Measurements from ENCODE around the gene CAPN14.
"Not testable (repeated sequence)": the region's sequence is repeated elsewhere in the genome, so short reads cannot be mapped to it uniquely, and the experiment has no call there.

CAPN14 gene

GRCh38 chr2:31188131-31188530, 29.2 kb downstream of the CAPN14 start:
- TF ChIP-seq, protein P1, sequence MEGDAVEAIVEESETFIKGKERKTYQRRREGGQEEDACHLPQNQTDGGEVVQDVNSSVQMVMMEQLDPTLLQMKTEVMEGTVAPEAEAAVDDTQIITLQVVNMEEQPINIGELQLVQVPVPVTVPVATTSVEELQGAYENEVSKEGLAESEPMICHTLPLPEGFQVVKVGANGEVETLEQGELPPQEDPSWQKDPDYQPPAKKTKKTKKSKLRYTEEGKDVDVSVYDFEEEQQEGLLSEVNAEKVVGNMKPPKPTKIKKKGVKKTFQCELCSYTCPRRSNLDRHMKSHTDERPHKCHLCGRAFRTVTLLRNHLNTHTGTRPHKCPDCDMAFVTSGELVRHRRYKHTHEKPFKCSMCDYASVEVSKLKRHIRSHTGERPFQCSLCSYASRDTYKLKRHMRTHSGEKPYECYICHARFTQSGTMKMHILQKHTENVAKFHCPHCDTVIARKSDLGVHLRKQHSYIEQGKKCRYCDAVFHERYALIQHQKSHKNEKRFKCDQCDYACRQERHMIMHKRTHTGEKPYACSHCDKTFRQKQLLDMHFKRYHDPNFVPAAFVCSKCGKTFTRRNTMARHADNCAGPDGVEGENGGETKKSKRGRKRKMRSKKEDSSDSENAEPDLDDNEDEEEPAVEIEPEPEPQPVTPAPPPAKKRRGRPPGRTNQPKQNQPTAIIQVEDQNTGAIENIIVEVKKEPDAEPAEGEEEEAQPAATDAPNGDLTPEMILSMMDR (IDR thresholded peaks at IDR 0.05; ENCODE audit: low read depth, low read length, missing control alignments): no peak
- in situ Hi-C loops (cut with HindIII; ENCODE audit: low pct_ligation_motif_present, low sequenced_read_pairs): no loop called here
- H3K36me3 ChIP-seq (replicated peaks): no peaks in the 10 kb centered on the region
- H3K27ac ChIP-seq: no peak overlapping the region
- H3K4me3 ChIP-seq (ENCODE audit: low read depth, low read length): no peak overlapping the region
- no peak for DNase-seq
- no peaks in the 10 kb centered on the region for H3K27me3 ChIP-seq (replicated peaks)

GRCh38 chr2:31187166-31187565, 30.1 kb downstream of the CAPN14 start:
- no peaks in the 10 kb centered on the region for H3K27me3 ChIP-seq (replicated peaks)
- in situ Hi-C loops (cut with HindIII; ENCODE audit: low pct_ligation_motif_present, low sequenced_read_pairs): no loop called here
- no peak for DNase-seq
- no peak overlapping the region for H3K4me3 ChIP-seq (ENCODE audit: low read depth, low read length)
- no peak overlapping the region for H3K27ac ChIP-seq
- no peaks in the 10 kb centered on the region for H3K36me3 ChIP-seq (replicated peaks)
- TF ChIP-seq, protein P1 (IDR thresholded peaks at IDR 0.05; ENCODE audit: low read depth, low read length, missing control alignments): no peak

DNA sequence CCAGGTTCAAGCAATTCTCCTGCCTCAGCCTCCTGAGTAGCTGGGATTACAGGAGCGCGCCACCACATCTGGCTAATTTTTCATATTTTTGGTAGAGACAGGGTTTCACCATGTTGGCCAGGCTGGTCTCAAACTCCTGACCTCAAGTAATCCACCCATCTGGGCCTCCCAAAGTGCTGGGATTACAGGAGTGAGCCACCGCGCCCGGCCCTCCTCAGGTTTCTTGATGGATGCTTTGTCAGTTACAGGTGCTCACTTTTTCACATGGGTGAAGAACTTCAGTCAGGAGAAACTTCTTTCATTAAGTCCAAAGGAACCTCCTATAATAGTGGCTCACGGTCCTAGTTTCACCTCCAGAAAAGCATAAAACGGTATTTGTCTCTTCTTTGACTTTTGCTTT, 33.3 kb downstream of the CAPN14 start:
- H3K36me3 ChIP-seq (replicated peaks); H3K27ac ChIP-seq; in situ Hi-C loops (cut with HindIII; ENCODE audit: low pct_ligation_motif_present, low sequenced_read_pairs); H3K27me3 ChIP-seq (replicated peaks); DNase-seq; H3K4me3 ChIP-seq (ENCODE audit: low read depth, low read length): not testable (repeated sequence)

DNA sequence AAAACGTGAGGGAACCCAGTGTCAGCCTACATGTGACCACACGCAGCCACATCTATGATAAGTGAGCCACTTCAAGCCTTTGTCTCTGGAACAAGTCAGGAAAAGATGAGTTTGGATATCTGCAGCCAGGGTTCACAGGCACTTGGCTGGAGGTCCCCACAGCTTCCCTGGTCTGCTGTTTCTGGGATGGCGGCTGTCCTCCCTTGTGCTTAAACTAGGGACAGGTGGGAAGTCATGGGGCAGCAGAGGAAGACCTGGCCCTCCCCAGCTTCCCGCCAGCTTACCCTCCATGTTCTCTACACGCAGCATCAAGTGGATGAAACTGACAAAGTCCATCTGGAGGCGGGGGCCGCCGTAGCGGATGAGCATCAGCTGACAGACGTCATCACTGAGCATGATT, 40.6 kb downstream of the CAPN14 start:
- TF ChIP-seq, protein P1 (IDR thresholded peaks at IDR 0.05; ENCODE audit: low read depth, low read length, missing control alignments): no peak
- H3K36me3 ChIP-seq (replicated peaks): no peaks in the 10 kb centered on the region
- in situ Hi-C loops (cut with HindIII; ENCODE audit: low pct_ligation_motif_present, low sequenced_read_pairs): no loop called here
- no peak for DNase-seq
- no peak overlapping the region for H3K27ac ChIP-seq
- H3K4me3 ChIP-seq (ENCODE audit: low read depth, low read length): no peak overlapping the region
- H3K27me3 ChIP-seq (replicated peaks): no peaks in the 10 kb centered on the region

DNA sequence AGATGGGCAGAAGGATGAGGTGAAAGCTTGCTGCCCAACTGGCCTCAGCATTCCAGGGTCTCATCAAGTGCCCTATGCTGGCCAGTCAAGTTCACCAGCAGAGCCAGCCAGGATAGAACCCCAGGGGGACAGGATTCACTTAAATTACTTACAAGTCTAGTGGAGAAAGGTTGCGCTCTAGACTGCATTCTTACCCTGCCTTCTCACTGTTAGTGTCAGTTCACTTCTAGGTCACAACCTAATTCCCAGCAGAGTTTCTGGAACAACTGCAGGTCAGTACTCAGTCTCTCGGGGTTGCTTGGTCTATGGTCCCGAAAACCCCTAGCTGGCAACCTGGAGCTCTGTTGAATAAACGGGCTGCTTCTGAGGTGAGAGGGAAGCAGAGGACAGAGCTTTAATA, 46.2 kb downstream of the CAPN14 start:
- Histone ChIP-seq H3K27ac (no peak overlapping the region), H3K36me3 (replicated peaks) (no peaks in the 10 kb centered on the region), H3K4me3 (ENCODE audit: low read depth, low read length) (no peak overlapping the region), H3K27me3 (replicated peaks) (no peaks in the 10 kb centered on the region)
- TF ChIP-seq, protein P1 (IDR thresholded peaks at IDR 0.05; ENCODE audit: low read depth, low read length, missing control alignments): no peak
- in situ Hi-C loops (cut with HindIII; ENCODE audit: low pct_ligation_motif_present, low sequenced_read_pairs): no loop called here
- no peak for DNase-seq

- in situ Hi-C loops (cut with HindIII; ENCODE audit: low pct_ligation_motif_present, low sequenced_read_pairs): no loop called here
- no peaks in the 10 kb centered on the region for H3K27me3 ChIP-seq (replicated peaks)
- peak; percentile 51 for DNase-seq
These were observed 47.1 kb downstream of the CAPN14 start for GRCh38 chr2:31170071-31170698.

More at GRCh38 chr2:31170071-31170698, 47.1 kb downstream of the CAPN14 start:
- Histone ChIP-seq H3K27ac (no peak overlapping the region), H3K36me3 (replicated peaks) (no peaks in the 10 kb centered on the region), H3K4me3 (ENCODE audit: low read depth, low read length) (no peak overlapping the region)
- TF ChIP-seq, protein P1 (IDR thresholded peaks at IDR 0.05; ENCODE audit: low read depth, low read length, missing control alignments): peak; percentile 96
